ENCODE results near the gene RNU6-8. TPM values are rescaled to one million over a fixed set of nuclear protein-coding genes. Genes with fewer than 3 reads are reported as not detected.

The RNU6-8 gene
- total and polyA plus RNA-seq, 5 donors = not detected

- Histone ChIP-seq H3K27ac (ENCODE audit: low read length) (no peak overlapping the region), H3K9me3 (ENCODE audit: control insufficient read depth, low read length) (no peaks in the 10 kb centered on the region), H3K4me3 (ENCODE audit: low read length) (no peak overlapping the region), H3K4me1 (ENCODE audit: control insufficient read depth, insufficient read depth, low read length) (no peaks in the 10 kb centered on the region), H3K27me3 (ENCODE audit: control insufficient read depth, insufficient read depth) (no peaks in the 10 kb centered on the region)
- no peak for ATAC-seq
- intact Hi-C loops (cut with DNase I) = loop anchor here in 1 of 4 donors (10.0 kb wide), 1 partner anchor 641 kb away; the partner anchor contains the start of gene NUBPL
- 61% methylated on average over 4 of the region's 4 CpGs for WGBS
- no peak for DNase-seq
Measured at GRCh38 chr14:32205984-32206383, 2.9 kb upstream of the RNU6-8 start.

- H3K4me1 ChIP-seq (ENCODE audit: control insufficient read depth, insufficient read depth, low read length) = no peaks in the 10 kb centered on the region
- H3K9me3 ChIP-seq (ENCODE audit: control insufficient read depth, low read length) = no peaks in the 10 kb centered on the region
- H3K27ac ChIP-seq (ENCODE audit: low read length) = no peak overlapping the region
- DNase-seq (no peak), ATAC-seq (no peak)
- intact Hi-C loops (cut with DNase I) = loop anchor here in 1 of 4 donors (10.0 kb wide), 1 partner anchor 641 kb away; the partner anchor contains the start of gene NUBPL
- H3K27me3 ChIP-seq (ENCODE audit: control insufficient read depth, insufficient read depth) = no peaks in the 10 kb centered on the region
- H3K4me3 ChIP-seq (ENCODE audit: low read length) = no peak overlapping the region
- 93% methylated on average over 3 of the region's 3 CpGs for WGBS
Measured at GRCh38 chr14:32205554-32205953, 2.5 kb upstream of the RNU6-8 start.

- peak overlapping the region; percentile 56 for H3K4me3 ChIP-seq (ENCODE audit: low read length)
- ATAC-seq (peak in 1 of 2 donors; percentile 17), DNase-seq (peak in 1 of 3 donors; percentile 58)
- H3K27ac ChIP-seq (ENCODE audit: low read length) = peak overlapping the region; percentile 92
- WGBS = 3% methylated on average over 14 of the region's 14 CpGs
- H3K9me3 ChIP-seq (ENCODE audit: control insufficient read depth, low read length) = no peaks in the 10 kb centered on the region
- H3K27me3 ChIP-seq (ENCODE audit: control insufficient read depth, insufficient read depth) = no peaks in the 10 kb centered on the region
- no peaks in the 10 kb centered on the region for H3K4me1 ChIP-seq (ENCODE audit: control insufficient read depth, insufficient read depth, low read length)
- intact Hi-C loops (cut with DNase I) = loop anchor here in 3 of 4 donors (2.0 to 10.0 kb wide), 3 partner anchors 127 to 639 kb away; partner anchors contain the start of genes ARHGAP5 (in 2 of the 3) and NUBPL (in 1 of the 3)
Measured at GRCh38 chr14:32203928-32204357, 874 bp upstream of the RNU6-8 start.

DNA sequence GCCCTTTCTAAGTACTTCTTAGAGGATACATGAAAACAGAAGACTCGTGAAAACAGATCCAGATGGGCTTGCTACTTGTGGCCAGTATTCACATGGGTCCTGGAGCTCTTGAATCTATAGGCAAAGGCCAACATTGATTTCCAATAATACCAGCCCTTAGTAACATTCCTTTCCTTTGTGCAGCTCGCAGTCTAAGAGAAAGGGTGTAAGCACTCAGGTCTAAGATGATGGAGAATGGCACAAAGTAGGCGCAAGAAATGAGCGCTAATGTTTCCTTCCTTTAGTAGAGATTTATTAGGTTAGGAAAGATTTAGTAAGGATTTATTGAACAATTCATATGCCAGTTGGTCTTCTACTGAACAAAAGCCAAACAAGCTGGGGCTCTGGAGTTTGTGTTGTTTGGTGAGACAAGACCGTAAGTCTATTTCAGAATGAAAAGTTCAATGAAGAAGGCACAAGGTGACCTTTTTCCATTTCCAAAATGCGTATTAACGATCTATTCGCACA, 525 bp downstream of the RNU6-8 start:
- peak overlapping the region; percentile 56 for H3K4me3 ChIP-seq (ENCODE audit: low read length)
- no peak for ATAC-seq
- H3K4me1 ChIP-seq (ENCODE audit: control insufficient read depth, insufficient read depth, low read length) = no peaks in the 10 kb centered on the region
- H3K9me3 ChIP-seq (ENCODE audit: control insufficient read depth, low read length) = no peaks in the 10 kb centered on the region
- intact Hi-C loops (cut with DNase I) = loop anchor here in 3 of 4 donors (2.0 to 10.0 kb wide), 3 partner anchors 125 to 638 kb away; partner anchors contain the start of genes ARHGAP5 (in 2 of the 3) and NUBPL (in 1 of the 3)
- DNase-seq = no peak
- peak overlapping the region; percentile 84 for H3K27ac ChIP-seq (ENCODE audit: low read length)
- H3K27me3 ChIP-seq (ENCODE audit: control insufficient read depth, insufficient read depth) = no peaks in the 10 kb centered on the region
- 2% methylated on average over 8 of the region's 8 CpGs for WGBS

DNA sequence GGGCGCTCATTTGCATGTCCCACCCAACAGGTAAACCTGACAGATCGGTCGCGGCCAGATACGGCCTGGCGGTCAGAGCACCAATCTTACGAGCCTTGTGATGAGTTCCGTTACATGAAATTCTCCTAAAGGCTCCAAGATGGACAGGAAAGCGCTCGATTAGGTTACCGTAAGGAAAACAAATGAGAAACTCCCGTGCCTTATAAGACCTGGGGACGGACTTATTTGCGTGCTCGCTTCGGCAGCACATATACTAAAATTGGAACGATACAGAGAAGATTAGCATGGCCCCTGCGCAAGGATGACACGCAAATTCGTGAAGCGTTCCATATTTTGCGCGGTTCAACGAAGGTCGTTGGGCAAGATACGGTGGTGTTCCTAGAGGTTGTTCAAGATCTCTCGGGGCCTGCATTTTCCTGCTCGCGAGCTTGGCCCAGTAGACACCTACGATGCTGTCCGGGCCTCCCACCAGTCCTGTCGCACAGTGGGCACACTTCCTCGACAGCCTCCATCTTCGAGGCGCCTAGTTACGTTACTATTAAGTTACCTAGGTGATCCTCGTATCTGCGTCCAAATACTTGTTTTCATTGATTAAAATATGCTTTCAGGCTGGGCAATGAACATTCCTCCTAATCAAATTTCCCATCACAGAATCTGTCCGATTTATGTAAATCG, 1.1 kb downstream of the RNU6-8 start, which contains the start of gene RNU6-7:
TSS of gene RNU6-7 (plus strand) at position 230 of the 675 bp plus-strand sequence.
- Histone ChIP-seq H3K9me3 (ENCODE audit: control insufficient read depth, low read length) (no peaks in the 10 kb centered on the region), H3K4me3 (ENCODE audit: low read length) (peak within 1 kb of the TSS; percentile 56), H3K27me3 (ENCODE audit: control insufficient read depth, insufficient read depth) (no peaks in the 10 kb centered on the region), H3K27ac (ENCODE audit: low read length) (peak within 1 kb of the TSS; percentile 84), H3K4me1 (ENCODE audit: control insufficient read depth, insufficient read depth, low read length) (no peaks in the 10 kb centered on the region)
- intact Hi-C loops (cut with DNase I) = loop anchor here in 3 of 4 donors (2.0 to 10.0 kb wide), 3 partner anchors 125 to 637 kb away; partner anchors contain the start of genes ARHGAP5 (in 2 of the 3) and NUBPL (in 1 of the 3)
- ATAC-seq (peak; percentile 3 to 32), DNase-seq (peak; percentile 26 to 65 (median 57))
- WGBS = 1% methylated on average over 40 of the region's 40 CpGs

DNA sequence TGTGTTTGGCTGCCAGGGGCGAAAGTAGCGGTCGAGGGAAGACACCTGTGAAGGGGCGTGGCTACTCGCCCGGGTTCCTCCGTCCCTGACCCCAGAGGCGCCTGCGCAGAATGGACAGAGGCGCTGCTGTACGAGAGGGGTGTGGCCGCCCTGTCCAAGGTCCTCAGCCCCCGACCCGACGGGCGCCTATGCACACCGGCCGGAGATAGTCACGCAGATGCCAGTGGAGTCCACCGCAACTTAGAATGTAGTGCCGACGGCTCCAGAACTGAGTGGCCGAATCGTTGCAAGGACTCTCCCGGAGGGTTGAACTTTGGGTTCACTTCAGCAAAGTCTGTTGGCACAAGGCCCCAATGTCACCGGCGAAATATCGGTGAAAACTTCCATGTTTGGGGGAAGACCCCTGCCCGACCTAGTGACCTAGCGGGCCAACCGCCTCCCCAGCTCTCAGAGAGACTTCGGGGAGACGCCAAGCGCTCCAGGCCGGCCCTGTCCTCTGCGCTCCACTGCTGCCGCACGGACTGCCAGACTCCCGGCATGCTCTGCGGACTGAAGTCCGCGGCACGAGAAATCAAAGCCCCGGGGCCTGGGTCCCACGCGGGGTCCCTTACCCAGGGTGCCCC, 1.8 kb downstream of the RNU6-8 start:
- Histone ChIP-seq H3K27me3 (ENCODE audit: control insufficient read depth, insufficient read depth) (no peaks in the 10 kb centered on the region), H3K9me3 (ENCODE audit: control insufficient read depth, low read length) (no peaks in the 10 kb centered on the region), H3K4me1 (ENCODE audit: control insufficient read depth, insufficient read depth, low read length) (no peaks in the 10 kb centered on the region), H3K27ac (ENCODE audit: low read length) (peak overlapping the region; percentile 84), H3K4me3 (ENCODE audit: low read length) (peak overlapping the region; percentile 56)
- intact Hi-C loops (cut with DNase I) = loop anchor here in 2 of 4 donors (5.0 to 10.0 kb wide), 2 partner anchors 124 to 637 kb away; partner anchors contain the start of genes ARHGAP5 (in 1 of the 2) and NUBPL (in 1 of the 2)
- peak; percentile 85 to 94 (median 94) for DNase-seq
- ATAC-seq = peak; percentile 85 to 89
- WGBS = under 1% methylated on average over 46 of the region's 46 CpGs

DNA sequence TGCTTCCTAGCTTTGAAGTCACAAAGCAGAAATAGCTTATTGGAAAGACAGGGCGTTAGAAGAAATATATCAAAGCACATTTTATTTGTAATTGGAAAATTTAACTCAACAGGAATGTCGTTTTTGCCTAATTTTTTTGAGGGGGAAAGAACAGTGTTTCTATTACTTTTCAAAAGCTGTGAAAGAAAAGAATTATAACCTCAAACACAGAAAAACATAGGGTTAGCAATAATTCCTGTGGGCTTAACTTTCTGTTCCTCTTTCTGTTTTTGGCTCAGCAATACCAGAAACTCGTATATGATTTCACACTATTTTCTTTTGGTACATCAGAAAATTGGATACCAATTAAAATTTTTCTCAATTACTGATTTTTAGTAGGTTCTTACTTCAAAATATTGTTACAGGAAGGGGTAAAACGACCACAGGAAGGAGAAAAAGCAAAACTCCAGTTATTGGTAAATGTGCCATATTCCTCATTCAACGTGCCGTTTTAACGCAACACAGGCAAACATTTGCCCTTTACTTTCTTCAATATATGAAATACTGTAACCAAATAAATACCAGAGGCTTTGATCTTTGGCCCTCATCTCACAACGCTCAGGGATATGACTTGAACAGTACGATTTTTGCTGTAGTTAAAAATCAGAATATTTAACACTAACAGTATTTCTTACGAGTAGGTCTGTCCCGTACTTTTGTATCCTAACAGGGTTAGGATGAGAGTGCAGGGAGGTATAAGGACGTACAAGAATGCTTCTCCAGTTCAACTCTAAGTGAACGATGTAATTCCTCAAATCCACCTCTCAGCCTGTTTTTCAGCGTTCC, 2.5 kb downstream of the RNU6-8 start:
- intact Hi-C loops (cut with DNase I) = loop anchor here in 2 of 4 donors (5.0 to 10.0 kb wide), 2 partner anchors 123 to 636 kb away; partner anchors contain the start of genes ARHGAP5 (in 1 of the 2) and NUBPL (in 1 of the 2)
- H3K27ac ChIP-seq (ENCODE audit: low read length) = peak overlapping the region; percentile 84
- H3K4me1 ChIP-seq (ENCODE audit: control insufficient read depth, insufficient read depth, low read length) = no peaks in the 10 kb centered on the region
- no peak for ATAC-seq
- 10% methylated on average over 14 of the region's 14 CpGs for WGBS
- H3K27me3 ChIP-seq (ENCODE audit: control insufficient read depth, insufficient read depth) = no peaks in the 10 kb centered on the region
- peak overlapping the region; percentile 56 for H3K4me3 ChIP-seq (ENCODE audit: low read length)
- DNase-seq = no peak
- H3K9me3 ChIP-seq (ENCODE audit: control insufficient read depth, low read length) = no peaks in the 10 kb centered on the region

DNA sequence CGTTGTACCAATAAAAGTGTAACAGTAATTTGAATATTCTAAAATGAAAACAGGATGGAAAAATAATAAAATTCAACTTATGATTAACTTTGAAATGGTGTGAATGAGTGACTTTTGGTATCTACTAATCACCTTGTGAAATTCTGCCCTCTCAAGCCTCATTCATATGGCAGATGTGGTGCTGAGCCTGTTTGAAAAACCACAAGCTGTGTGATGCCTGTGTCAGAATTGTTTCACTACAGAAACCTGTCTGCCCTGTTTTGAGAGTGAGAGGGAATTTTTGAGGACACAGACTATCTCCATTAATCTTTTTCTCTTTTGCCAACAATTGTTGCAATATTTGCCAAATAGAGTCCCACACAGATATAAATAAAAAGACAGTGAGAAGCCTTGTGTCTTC, 5.2 kb downstream of the RNU6-8 start:
- Histone ChIP-seq H3K27ac (ENCODE audit: low read length) (no peak overlapping the region), H3K4me3 (ENCODE audit: low read length) (no peak overlapping the region), H3K9me3 (ENCODE audit: control insufficient read depth, low read length) (no peaks in the 10 kb centered on the region), H3K27me3 (ENCODE audit: control insufficient read depth, insufficient read depth) (no peaks in the 10 kb centered on the region), H3K4me1 (ENCODE audit: control insufficient read depth, insufficient read depth, low read length) (no peaks in the 10 kb centered on the region)
- WGBS = 68% methylated on average over 1 of the region's 1 CpG
- DNase-seq (no peak), ATAC-seq (no peak)
- intact Hi-C loops (cut with DNase I) = no loop called here

GRCh38 chr14:32195636-32196035, 7.4 kb downstream of the RNU6-8 start:
- no peak overlapping the region for H3K4me3 ChIP-seq (ENCODE audit: low read length)

GRCh38 chr14:32193532-32193931, 9.5 kb downstream of the RNU6-8 start:
- no peak overlapping the region for H3K27ac ChIP-seq (ENCODE audit: low read length)
- H3K9me3 ChIP-seq (ENCODE audit: control insufficient read depth, low read length) = no peaks in the 10 kb centered on the region
- DNase-seq (no peak), ATAC-seq (no peak)
- H3K4me3 ChIP-seq (ENCODE audit: low read length) = no peak overlapping the region
- no peaks in the 10 kb centered on the region for H3K27me3 ChIP-seq (ENCODE audit: control insufficient read depth, insufficient read depth)
- intact Hi-C loops (cut with DNase I) = no loop called here
- WGBS = 91% methylated on average over 2 of the region's 2 CpGs
- no peaks in the 10 kb centered on the region for H3K4me1 ChIP-seq (ENCODE audit: control insufficient read depth, insufficient read depth, low read length)

More at GRCh38 chr14:32195636-32196035, 7.4 kb downstream of the RNU6-8 start:
- Histone ChIP-seq H3K9me3 (ENCODE audit: control insufficient read depth, low read length) (no peaks in the 10 kb centered on the region), H3K4me1 (ENCODE audit: control insufficient read depth, insufficient read depth, low read length) (no peaks in the 10 kb centered on the region), H3K27me3 (ENCODE audit: control insufficient read depth, insufficient read depth) (no peaks in the 10 kb centered on the region), H3K27ac (ENCODE audit: low read length) (no peak overlapping the region)
- ATAC-seq (no peak), DNase-seq (no peak)
- intact Hi-C loops (cut with DNase I) = no loop called here
- 70% methylated on average over 1 of the region's 1 CpG for WGBS

Data from right cardiac atrium (tissue), 5 donors.